GM18520 (cell line): Measurements from ENCODE around the gene PHF2.

Experiments used
- ATAC-seq: cut with Tn5 transposase; IDR thresholded peaks from one replicate; pipeline ENCODE4 v1.9.1; 2021; ENCODE audit not compliant: unreplicated experiment

PHF2 gene

DNA sequence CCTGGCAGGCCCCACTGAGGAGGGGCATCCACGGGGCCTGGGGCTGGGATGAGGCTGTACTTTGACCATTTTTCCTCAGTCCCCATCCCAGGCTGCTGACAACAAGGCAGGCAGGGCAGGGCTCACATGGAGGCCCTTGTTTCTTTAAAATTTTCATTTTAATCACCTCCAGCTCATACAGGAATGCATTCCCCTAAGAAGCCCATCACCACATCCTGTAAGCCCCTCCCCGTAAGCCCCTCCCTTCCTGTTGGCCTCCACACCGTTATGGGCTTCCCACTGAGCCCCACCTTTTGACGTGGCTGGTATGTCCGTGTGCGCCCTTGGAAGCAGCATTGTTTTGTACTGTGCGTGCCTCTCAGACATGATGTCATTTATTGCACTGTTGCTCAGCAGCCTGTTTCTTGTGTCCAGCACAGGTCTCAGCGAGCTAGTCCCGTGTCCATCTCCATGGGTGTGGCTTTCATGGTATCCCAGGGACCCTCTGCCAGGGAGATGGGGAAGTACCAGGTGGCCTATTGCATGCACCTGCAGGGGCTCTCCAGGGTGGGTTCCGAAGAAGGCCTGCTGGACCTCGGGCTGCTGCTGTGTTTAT is 22.4 kb downstream of the PHF2 start:
- ATAC-seq: no peak

DNA sequence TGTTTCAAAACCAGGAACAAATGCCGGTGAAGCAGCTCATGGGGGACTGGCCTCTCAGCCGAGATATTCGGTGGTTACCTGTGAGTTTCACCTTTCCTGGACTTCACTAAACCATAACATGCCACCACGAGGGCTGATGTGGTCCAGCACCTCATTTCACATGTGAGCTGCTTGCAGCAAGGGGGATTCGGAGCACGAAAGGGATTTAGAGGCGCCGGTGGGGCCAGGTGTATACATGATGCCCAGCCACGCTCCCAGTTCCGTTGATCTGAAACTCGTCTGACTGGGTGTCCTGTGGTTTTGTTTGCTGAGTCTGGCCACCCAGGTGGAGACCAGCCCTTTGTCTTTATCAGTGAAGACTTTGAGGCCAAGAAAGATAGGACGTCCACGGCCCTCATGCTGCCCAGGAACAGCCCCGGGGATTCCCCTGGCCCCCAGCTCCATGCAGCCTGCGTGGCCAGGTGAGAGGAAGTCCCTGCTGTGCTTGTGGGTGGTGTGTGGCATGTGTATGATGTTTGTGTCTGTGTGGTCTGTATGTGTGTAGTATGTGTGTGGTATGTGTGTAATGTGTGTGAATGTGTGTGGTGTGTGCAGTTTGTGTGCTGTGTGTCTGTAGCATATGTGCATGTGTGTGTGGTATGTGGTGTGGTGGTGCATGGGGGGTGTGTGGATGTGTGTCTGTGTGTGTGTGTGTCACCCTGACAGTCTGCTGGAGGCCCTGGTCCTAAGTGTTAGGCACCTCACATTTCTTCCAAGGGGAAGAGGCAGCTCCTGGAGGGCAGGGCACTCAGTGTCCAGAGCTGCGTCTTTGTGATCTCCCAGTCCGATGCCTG is 23.4 kb downstream of the PHF2 start:
- no peak for ATAC-seq

DNA sequence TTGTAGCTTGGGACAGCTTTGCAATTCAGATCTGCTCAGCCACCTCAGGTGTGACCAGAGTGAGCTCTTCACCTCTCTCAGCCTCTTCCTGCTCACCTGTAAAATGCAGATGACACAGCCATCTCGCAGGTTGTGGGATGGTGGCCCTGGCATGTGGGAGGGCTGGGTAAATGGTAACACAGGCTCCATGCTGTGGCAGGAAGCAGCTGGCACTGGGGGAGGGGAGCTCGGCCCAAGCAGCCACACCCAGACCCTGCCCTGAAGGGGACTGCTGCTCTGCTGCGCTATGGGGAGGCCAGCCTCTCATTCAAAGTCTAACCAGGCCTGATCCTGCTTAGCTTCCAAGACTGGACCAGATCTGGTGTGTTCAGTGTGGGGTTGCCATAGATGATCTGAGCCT is 24.1 kb downstream of the PHF2 start:
- ATAC-seq: no peak

DNA sequence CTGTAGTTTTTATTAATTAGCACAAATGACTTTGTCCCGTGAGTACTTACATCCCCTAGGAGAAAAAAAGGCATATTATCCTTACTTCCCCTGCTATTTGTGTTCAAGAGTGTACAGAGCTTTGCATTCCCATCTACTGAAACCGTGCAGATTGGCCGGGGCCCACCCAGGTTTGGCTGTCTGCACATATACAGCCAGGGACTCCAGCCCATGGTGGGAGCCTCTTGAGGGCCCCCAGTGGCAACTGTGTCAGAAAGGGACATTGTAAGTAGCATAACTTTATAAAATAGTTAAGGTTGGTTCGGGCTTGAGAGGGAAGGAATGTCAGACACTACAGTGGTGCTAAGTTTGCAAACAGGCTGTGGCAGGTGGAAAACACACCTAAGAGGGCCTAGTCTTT is 24.7 kb downstream of the PHF2 start:
- no peak for ATAC-seq

DNA sequence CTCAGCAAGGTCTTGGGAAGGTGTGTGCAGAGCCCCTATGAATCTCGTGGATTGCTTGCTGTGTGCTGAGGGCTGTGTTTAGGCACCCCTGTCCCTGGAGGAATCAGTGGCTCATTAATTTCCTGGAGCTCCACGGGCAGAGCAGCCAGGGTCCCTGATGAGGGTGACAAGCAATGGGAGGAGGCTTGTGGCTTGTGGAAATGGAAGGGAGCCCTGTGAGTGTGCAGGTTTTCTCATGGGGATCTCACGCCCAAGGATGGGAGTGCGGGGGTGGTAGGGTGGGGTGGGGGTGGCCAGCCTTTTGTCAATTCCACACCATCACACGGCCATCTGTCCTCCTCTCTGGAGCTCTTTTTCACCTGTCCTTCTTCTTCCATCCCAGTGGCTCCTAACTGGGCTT is 25.3 kb downstream of the PHF2 start:
- ATAC-seq: no peak

DNA sequence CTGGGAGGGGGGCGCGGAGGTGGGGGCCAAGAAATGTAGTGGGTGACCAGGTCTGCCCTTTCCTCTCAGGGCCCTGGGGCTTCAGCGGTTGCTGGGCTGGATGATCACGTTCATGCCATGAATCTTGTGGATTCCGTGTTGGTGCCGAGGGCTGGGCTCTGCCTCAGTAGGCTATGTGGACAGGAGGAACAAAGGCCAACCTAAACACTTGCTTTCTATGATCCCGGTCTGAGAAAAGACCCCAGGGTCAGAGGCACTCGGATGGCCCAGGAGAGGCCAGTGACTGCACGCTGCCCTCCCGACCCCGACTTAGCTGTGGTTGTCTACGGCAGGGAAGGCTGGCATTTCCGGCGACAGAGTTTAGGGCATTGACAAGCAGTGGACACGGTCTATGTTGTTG is 26.6 kb downstream of the PHF2 start:
- no peak for ATAC-seq

DNA sequence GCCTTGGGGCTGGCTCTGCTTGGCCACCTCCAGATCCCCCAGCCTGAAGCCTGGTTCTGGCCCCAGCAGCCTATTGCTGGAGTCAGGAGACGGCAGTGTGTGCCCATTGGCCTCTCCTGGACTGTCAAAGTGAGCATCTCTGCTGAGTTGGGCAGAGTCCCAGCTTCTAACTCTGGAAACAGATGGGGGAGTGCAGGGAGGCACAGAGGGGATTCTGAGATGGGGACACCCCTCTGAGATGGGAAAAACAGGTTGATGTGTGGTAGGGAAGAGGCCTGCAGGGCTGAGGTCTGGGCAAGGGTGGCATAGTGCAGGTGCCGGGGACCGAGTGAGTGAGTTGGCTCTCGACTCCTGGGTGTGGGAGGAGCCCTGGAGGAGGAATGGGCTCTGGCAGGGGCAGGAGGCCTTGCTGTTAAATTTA is 27.5 kb downstream of the PHF2 start:
- no peak for ATAC-seq

DNA sequence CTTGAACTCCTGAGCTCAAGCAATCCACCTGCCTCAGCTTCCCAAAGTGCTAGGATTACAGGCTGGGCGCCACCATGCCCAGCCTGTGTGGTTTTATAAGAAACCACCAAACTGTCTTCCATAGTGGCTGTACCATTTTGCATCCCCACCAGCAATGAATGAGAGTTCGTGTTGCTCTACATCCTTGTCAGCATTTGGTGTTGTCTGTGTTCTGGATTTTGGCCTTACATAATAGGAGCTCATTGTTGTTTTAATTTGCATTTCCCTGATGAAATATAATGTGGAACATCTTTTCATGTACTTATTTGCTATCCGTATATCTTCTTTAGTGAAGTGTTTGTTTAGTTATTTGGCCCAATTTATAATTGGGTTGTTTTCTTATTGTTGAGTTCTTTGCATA is 29.8 kb downstream of the PHF2 start:
- ATAC-seq: no peak

DNA sequence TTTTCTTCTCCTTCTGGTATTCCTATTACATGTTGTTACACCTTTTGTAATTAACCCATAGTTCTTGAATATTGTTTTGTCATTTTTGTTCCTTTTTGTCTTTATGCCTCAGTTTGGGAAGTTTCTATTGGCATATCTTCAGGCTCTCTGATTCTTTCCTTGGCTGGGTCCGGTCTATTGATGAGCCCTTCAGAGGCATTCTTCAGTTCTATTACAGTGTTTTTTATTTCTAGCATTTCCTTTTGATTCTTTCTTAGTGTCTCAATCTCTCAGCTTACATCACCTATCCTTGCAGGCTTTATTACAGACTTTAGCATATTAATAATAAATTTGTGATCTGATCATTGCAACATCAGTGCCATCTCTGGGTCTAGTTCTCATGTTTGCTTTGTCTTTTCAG is 33.8 kb downstream of the PHF2 start:
- ATAC-seq: no peak

DNA sequence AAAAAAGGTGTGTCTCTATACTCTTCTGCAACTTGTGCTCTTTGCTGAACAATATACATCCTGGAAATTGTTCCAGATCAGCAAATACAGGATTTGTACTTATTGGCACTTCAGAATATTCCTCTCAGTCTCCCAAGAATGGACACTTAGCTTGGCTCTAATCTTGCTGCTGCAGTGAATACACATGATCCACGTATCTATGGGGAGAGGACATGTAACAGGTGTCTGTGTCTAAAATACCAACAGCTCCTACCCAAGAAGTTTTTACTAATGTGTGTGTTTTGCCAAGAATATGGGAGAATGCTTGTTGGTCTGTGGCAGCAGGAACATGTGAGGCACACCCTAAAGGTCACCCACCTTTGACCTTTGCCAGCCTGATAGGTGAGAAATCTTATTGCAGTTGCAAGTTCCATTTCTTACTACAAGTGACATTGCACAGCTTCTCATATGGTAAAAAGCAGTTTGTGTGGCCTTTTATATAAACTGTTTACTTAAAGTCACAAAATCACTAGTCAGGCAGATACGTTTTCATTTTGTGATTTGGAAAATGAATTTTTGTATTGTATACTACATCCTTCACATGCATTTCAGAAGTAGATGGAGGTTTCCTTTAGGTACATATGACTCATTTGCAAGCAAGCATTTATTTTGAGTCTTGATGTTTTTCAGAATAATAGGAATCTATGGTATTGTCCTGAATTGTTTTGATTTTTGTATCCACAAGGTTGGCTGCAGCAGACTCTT is 35.8 kb downstream of the PHF2 start:
- no peak for ATAC-seq

DNA sequence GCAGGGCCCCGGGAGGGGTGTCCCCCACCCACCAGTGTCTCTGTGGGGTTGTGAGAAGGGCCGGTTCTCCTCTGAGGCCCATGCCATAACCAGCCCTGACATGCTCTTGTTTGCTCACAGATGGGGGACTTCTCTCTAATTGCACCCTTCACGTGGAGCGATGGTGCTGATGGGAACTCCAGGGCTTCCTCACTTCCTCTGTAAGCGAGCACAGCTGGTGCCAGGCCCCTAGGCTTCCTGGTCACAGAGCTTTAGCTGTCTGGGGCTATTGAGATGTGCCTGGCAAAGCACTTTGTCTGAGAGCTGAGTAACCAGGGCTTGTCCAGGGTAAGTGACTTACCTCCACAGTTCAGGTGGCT is 36.4 kb downstream of the PHF2 start:
- ATAC-seq: peak; percentile 46

DNA sequence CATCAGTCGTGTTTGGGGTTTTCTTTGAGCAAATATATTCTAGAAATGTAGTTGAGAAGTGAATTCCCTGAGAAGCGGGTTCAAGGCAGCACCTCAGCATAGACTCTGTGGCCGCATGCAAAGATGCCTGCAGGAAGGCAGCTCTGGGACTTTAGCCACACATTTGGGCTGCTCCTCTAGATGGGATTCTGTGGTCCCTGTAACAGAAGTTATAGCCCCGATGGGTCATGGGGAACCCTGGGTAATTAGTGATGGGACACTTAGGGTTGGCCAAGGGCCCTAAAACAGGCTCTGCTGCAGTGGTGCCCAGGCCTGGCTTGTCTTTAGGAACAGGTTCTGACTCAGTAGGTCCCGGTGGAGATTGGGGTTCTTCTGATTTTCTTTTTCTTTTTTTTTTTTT is 36.8 kb downstream of the PHF2 start:
- ATAC-seq: no peak

DNA sequence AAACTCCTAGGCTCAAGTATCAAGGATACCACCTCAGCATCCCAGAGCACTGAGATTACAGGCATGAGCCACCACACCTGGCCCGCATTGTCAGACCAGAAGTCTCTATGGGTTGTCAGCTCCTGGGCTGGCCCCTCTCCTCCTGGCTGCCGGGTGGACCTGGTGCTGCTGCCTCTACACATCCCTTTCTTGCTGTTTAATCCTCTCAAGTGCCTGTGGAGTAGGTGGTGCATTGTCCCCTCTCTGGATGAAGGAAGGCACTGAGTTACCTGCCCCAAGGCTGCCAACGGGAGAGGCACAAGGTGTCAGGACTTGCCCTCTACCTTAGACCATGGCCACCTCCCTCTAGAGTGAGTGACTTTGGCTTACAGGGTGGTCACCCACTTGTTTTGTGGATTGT is 37.4 kb downstream of the PHF2 start:
- no peak for ATAC-seq

DNA sequence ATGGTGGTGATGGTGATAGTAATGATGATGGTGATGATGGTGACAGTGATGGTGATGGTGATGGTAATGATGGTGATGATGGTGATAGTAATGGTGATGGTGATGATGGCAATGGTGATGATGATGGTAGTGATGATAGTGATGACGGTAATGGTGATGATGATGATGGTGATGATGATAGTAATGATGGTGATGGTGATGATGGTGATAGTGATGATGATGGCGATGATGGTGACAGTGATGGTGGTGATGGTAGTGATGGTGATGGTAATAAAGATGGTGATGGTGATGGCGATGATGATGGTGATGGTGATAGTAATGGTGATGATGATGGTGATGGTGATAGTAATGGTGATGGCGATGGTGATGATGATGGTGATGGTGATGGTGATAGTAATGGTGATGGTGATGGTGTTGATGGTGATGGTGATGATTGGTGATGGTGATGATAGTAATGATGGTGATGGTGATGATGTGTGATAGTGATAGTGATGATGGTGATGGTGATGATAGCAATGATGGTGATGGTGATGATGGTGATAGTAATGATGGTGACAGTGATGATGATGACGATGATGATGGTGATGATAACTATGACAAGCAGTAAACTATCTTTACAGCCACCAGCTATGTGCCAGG is 38.6 kb downstream of the PHF2 start:
- ATAC-seq: no peak

DNA sequence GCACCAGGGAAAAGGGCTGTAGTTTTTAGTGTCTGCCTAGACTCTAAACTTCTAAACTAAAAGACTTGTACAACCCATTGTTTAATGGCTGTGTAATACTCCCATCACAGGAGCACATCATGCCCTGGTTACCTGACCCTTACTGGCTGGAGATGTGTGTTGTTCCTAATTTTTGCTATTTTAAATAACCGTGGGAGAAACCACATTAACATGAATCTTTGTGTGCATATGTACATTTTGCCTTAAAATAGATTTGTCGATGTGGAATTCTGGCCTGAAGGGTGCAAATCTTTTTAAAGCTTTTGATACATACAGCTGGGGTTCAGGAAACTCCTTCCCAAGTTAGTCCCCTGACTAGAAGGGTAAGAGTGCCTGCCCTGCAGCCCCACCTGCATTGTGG is 39.7 kb downstream of the PHF2 start:
- ATAC-seq: no peak

DNA sequence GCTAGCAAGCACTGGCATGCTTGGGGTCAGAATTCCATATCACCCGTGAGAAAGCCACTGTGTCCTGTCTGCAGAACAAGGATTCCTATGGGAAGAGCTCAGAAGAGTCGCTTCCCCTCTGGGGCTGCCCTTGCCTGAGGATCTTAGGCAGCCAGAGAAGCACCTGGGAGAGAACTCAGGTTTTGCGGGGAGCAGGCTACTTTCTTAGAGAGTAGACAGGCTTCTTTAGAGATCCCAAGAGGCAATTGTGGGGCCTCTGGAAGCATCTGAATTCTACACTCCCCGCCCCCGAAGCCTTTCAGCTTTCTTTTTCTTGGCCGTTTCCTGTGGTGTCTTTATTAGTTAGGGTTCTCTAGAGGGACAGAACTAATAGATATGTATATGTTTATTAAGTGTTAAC is 40.9 kb downstream of the PHF2 start:
- no peak for ATAC-seq

DNA sequence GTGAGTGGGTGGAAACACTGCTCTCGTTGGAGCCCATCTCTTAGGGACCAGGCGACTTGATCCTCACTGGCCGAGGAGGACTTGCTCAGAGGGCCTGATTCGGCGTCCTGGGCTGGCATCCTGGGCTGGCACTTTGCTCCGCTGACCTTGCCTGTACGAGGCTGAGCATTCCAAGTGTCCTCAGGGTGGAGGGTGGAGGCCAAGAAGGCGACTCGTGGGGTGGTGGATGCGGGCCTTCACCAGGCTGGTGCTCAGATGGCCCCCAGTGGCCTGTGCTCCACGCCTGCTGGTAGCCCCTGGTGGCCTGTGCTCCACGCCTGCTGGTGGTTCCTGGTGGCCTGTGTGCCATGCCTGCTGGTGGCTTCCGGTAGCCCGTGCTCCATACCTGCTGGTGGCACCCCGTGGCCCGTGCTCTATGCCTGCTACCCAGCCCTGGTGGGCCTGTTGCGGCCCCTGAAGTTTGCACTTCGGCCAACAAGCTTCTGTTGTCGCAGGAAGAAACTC is 42.9 kb downstream of the PHF2 start:
- no peak for ATAC-seq

DNA sequence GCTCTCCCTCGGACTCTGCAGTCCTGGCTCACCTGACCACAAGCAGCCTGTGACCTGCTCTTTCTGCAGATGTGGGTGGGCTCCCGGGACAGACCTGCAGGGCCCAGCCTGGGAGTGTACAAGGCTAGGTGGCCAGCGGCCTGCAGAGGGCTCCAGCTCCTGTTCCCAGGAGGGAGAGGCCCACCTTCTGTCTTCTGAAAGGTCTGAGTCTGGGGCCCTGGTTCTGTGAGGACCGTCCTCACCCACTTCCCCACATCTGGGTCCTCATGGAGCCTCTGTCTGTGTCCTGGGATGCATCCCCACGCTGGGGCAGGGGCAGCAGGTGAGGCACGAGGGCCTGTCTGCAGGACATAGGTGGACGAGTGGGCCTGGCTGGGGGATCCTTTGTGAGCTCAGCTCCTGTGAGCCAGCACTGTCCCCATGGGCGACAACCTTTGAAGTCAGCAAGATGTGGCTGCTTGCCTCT is 43.7 kb downstream of the PHF2 start:
- ATAC-seq: no peak

DNA sequence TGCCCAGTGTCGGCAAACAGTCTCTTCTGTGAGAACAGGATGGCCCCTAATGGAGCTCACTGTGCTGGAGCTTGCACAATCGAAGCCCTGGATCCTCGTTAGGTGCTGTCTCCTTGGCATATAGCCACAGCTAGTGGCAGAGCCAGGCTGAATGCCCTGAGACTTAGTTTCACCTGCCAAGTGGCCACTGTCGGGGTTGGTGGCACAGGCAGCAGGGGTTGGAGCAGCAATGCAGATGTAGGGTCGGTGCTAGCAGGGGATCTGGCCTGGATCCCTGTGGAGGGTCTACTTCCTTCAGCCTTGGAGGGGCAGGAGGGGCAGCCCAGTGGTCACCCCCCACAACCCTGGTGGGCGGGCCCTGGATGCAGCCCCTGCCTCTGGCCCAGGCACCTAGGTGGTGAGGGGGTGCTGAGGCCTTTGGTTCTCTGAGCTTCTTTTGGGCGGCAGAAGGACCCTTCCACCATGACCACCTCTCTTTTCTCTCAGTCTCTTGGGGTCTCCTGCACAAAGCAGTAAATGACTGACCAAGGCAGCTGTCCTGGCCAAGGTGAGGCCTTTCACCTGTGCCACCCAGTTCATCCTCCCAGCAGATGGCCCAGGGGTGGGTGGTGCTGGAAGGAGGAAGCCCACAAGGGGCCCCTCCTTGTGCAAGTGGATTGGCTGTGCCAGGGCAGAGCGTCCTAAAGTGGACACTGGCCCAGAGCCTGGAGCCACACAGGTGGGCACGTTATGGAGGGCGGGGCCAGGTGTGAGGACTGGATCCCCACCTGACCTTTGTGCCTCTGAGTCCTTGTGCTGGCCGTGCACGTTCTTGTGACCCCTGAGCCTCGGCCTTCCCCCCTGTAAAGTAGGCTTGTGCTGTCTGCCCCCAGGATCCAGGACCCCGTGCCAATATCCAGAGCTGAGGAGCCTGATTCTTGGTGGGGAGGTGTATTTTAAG is 44.8 kb downstream of the PHF2 start:
- no peak for ATAC-seq

DNA sequence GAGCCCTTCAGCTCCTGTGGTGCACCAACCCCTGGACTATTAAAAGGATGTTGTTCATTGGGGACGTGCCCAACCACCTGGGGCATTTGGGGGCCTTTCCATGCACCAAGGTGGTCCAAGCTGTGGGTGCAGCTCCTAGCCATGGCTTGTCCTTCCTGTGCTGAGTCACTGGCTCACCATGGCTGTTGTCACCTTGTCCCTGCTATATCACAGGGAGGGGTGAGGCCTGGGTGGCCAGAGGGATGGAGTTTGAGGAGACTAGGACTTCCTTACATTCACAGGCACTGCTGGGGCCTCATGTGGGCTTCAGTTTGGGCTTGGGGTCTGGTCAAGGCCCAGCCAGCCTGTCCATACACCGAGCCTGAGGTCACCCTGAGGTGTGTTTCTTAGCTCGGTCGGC is 45.5 kb downstream of the PHF2 start:
- ATAC-seq: no peak
